PFSK-1 (cell line): ENCODE data around the gene CHODL.

Source experiments
- POLR2AphosphoS5 ChIP-seq: IDR thresholded peaks from 2 replicates; pipeline ENCODE4 v1.6.1; 2012; ENCODE audit warnings: low read depth, mild to moderate bottlenecking, control low read depth, low read length, moderate library complexity
- SIN3A ChIP-seq: IDR thresholded peaks from 2 replicates; pipeline ENCODE4 v1.6.1; 2012; ENCODE audit warnings: mild to moderate bottlenecking, low read length, moderate library complexity, borderline replicate concordance; ENCODE audit not compliant: insufficient read depth

GRCh38 chr21:18248171-18248570, 3.5 kb downstream of the CHODL start:
- TF ChIP-seq POLR2AphosphoS5 (no peak), SIN3A (no peak)
